Fibroblast of skin of right biceps (primary cell): ENCODE data around the gene GNAT2.
"Not testable (repeated sequence)": the region's sequence is repeated elsewhere in the genome, so short reads cannot be mapped to it uniquely, and the experiment has no call there.

Experiments
- DNase-seq: peaks from one replicate; pipeline ENCODE4 v3.0.0-alpha.2; 2013

The GNAT2 gene

GRCh38 chr1:109619576-109620400 is at the start of gene GNAT2, which contains the start of gene AMPD2:
TSS of gene GNAT2 (minus strand) at chr1:109619616. CDS start at chr1:109612870, 6,746 bp downstream.
TSS of gene AMPD2 (plus strand) at chr1:109619837. CDS start at chr1:109621176, 1,339 bp downstream.
- peak; percentile 87 for DNase-seq

- no peak for DNase-seq
Measured at GRCh38 chr1:109668123-109668775, 48.8 kb upstream of the GNAT2 start.

- peak; percentile 86 for DNase-seq
Measured at GRCh38 chr1:109667452-109668122, 48.2 kb upstream of the GNAT2 start, which contains the start of gene GSTM2. TSS of gene GSTM2 (plus strand) at chr1:109668057. CDS start at chr1:109668116, 59 bp downstream.

- no peak for DNase-seq
Measured at GRCh38 chr1:109664671-109665070, 45.3 kb upstream of the GNAT2 start.

GRCh38 chr1:109661391-109661790 is 42.0 kb upstream of the GNAT2 start:
- DNase-seq: no peak

GRCh38 chr1:109660691-109661026 is 41.2 kb upstream of the GNAT2 start:
- not testable (repeated sequence) for DNase-seq

- no peak for DNase-seq
Measured at GRCh38 chr1:109659997-109660690, 40.7 kb upstream of the GNAT2 start.

- no peak for DNase-seq
Measured at GRCh38 chr1:109659145-109659544, 39.7 kb upstream of the GNAT2 start.

- no peak for DNase-seq
Measured at GRCh38 chr1:109658533-109659042, 39.2 kb upstream of the GNAT2 start.

GRCh38 chr1:109657970-109658369 is 38.6 kb upstream of the GNAT2 start:
- no peak for DNase-seq

GRCh38 chr1:109657395-109657794 is 38.0 kb upstream of the GNAT2 start:
- no peak for DNase-seq

GRCh38 chr1:109655615-109656519 is 36.5 kb upstream of the GNAT2 start, which contains the start of gene GSTM4:
TSS of gene GSTM4 (plus strand) at chr1:109656099. CDS start at chr1:109656390, 291 bp downstream.
- peak; percentile 77 for DNase-seq

GRCh38 chr1:109654519-109654918 is 35.1 kb upstream of the GNAT2 start:
- no peak for DNase-seq

- peak; percentile 35 for DNase-seq
Measured at GRCh38 chr1:109653306-109653705, 33.9 kb upstream of the GNAT2 start.

GRCh38 chr1:109652402-109652801 is 33.0 kb upstream of the GNAT2 start:
- DNase-seq: no peak

GRCh38 chr1:109650609-109651008 is 31.2 kb upstream of the GNAT2 start:
- peak; percentile 74 for DNase-seq

GRCh38 chr1:109649491-109649914 is 30.1 kb upstream of the GNAT2 start:
- DNase-seq: no peak

- no peak for DNase-seq
Measured at GRCh38 chr1:109644670-109645069, 25.3 kb upstream of the GNAT2 start.

- peak; percentile 74 for DNase-seq
Measured at GRCh38 chr1:109643385-109644230, 24.2 kb upstream of the GNAT2 start.

GRCh38 chr1:109642626-109643025 is 23.2 kb upstream of the GNAT2 start:
- no peak for DNase-seq
